HEK293 (cell line): Measurements from ENCODE around the gene ADK.
A peak's percentile ranks its signal among the peaks of the same experiment; 100 is the strongest.

Source experiments
- CTCF ChIA-PET: fragments of 350-600 bp; formaldehyde crosslinking; extraction: SDS; loops from one replicate; lab custom pipeline; 2021; ENCODE audit warnings: antibody characterized with exemption; lab: Yijun Ruan, JAX
- POLR2A ChIA-PET: fragments of 300-600 bp; formaldehyde crosslinking; extraction: SDS; loops from one replicate; lab custom pipeline; 2020; ENCODE audit warnings: antibody characterized with exemption, inconsistent platforms; lab: Yijun Ruan, JAX
- H3K27ac ChIP-seq: fragments of 200-500 bp; sonication (Bioruptor generic); 2 replicates; pipeline ENCODE4 v1.5.1; 2014; ENCODE audit warnings: low read depth, low read length, control low read depth, inconsistent platforms; ENCODE audit errors: extremely low read depth
- H3K36me3 ChIP-seq, 2 experiments: fragments of 200-500 bp in 1 of 2; sonication (Bioruptor generic) in 1 of 2; 1 replicate in 1 of 2; 2 replicates in 1 of 2; pipeline ENCODE4 v1.5.1; 2014 to 2017; ENCODE audit warnings: inconsistent platforms in 2 of 2, low read length in 2 of 2; ENCODE audit not compliant: control insufficient read depth in 2 of 2, insufficient read depth in 1 of 2
- H3K4me1 ChIP-seq: fragments of 200-500 bp; sonication (Bioruptor generic); 2 replicates; pipeline ENCODE4 v1.5.1; 2014; ENCODE audit warnings: mild to moderate bottlenecking, low read length, inconsistent platforms; ENCODE audit not compliant: control insufficient read depth, insufficient read depth
- H3K4me3 ChIP-seq: 2 replicates; pipeline ENCODE4 v1.5.1; 2011; ENCODE audit warnings: low read depth, mild to moderate bottlenecking, control low read depth, low read length, moderate library complexity
- H3K9me3 ChIP-seq: fragments of 200-500 bp; sonication (Bioruptor generic); 2 replicates; pipeline ENCODE4 v1.5.1; 2014; ENCODE audit warnings: low read depth, low read length, inconsistent platforms; ENCODE audit not compliant: control insufficient read depth, insufficient read depth
- GLI2 ChIP-seq: fragments of 450-650 bp; formaldehyde crosslinking; IDR thresholded peaks from 2 replicates; pipeline ENCODE4; 2017; ENCODE audit warnings: missing biosample characterization, missing genetic modification characterization, low read depth, borderline replicate concordance
- GLIS2 ChIP-seq: fragments of 450-650 bp; formaldehyde crosslinking; IDR thresholded peaks from 2 replicates; pipeline ENCODE4 v1.5.1; 2016; ENCODE audit warnings: missing biosample characterization, missing genetic modification characterization
- KLF8 ChIP-seq: fragments of 450-650 bp; formaldehyde crosslinking; IDR thresholded peaks from 2 replicates; pipeline ENCODE4 v1.5.1; 2016; ENCODE audit warnings: missing biosample characterization, missing genetic modification characterization
- OSR2 ChIP-seq: fragments of 450-650 bp; formaldehyde crosslinking; IDR thresholded peaks from 2 replicates; pipeline ENCODE4 v1.5.1; 2016; ENCODE audit warnings: missing biosample characterization, missing genetic modification characterization
- OVOL3 ChIP-seq: fragments of 450-650 bp; formaldehyde crosslinking; IDR thresholded peaks from 2 replicates; pipeline ENCODE4 v1.5.1; 2016; ENCODE audit warnings: missing biosample characterization, missing genetic modification characterization
- SCRT1 ChIP-seq: fragments of 450-650 bp; formaldehyde crosslinking; IDR thresholded peaks from 2 replicates; pipeline ENCODE4 v1.5.1; 2016; ENCODE audit warnings: missing biosample characterization, missing genetic modification characterization, borderline replicate concordance
- TSHZ1 ChIP-seq: fragments of 450-650 bp; formaldehyde crosslinking; IDR thresholded peaks from 2 replicates; pipeline ENCODE4 v1.5.1; 2016; ENCODE audit warnings: missing biosample characterization, missing genetic modification characterization, borderline replicate concordance
- ZEB2 ChIP-seq: fragments of 450-650 bp; formaldehyde crosslinking; IDR thresholded peaks from 2 replicates; pipeline ENCODE4 v1.5.1; 2016; ENCODE audit warnings: missing biosample characterization, missing genetic modification characterization
- ZFHX2 ChIP-seq: fragments of 450-650 bp; formaldehyde crosslinking; conservative IDR thresholded peaks from 2 replicates; pipeline ENCODE4 v1.5.1; 2016; ENCODE audit warnings: missing biosample characterization, missing genetic modification characterization
- ZFP3 ChIP-seq: fragments of 450-650 bp; formaldehyde crosslinking; IDR thresholded peaks from 2 replicates; pipeline ENCODE4 v1.5.1; 2016; ENCODE audit warnings: low read depth, missing biosample characterization, missing genetic modification characterization
- ZIC2 ChIP-seq: fragments of 450-650 bp; formaldehyde crosslinking; IDR thresholded peaks from 2 replicates; pipeline ENCODE4 v1.5.1; 2016; ENCODE audit warnings: missing biosample characterization, missing genetic modification characterization
- ZNF169 ChIP-seq: fragments of 450-650 bp; formaldehyde crosslinking; IDR thresholded peaks from 2 replicates; pipeline ENCODE4 v1.5.1; 2016; ENCODE audit warnings: missing biosample characterization, missing genetic modification characterization
- ZNF354C ChIP-seq: fragments of 450-650 bp; formaldehyde crosslinking; IDR thresholded peaks from 2 replicates; pipeline ENCODE4 v1.5.1; 2016; ENCODE audit warnings: missing biosample characterization, missing genetic modification characterization, low read depth, borderline replicate concordance
- ZNF366 ChIP-seq: fragments of 450-650 bp; formaldehyde crosslinking; conservative IDR thresholded peaks from 2 replicates; pipeline ENCODE4 v1.5.1; 2016; ENCODE audit warnings: missing biosample characterization, missing genetic modification characterization
- ZNF394 ChIP-seq: fragments of 450-650 bp; formaldehyde crosslinking; IDR thresholded peaks from 2 replicates; pipeline ENCODE4 v1.5.1; 2016; ENCODE audit warnings: missing biosample characterization, missing genetic modification characterization, mild to moderate bottlenecking, moderate library complexity, borderline replicate concordance
- ZNF398 ChIP-seq: fragments of 450-650 bp; formaldehyde crosslinking; IDR thresholded peaks from 2 replicates; pipeline ENCODE4 v1.5.1; 2017; ENCODE audit warnings: missing biosample characterization, missing genetic modification characterization
- ZNF423 ChIP-seq: fragments of 450-650 bp; formaldehyde crosslinking; IDR thresholded peaks from 2 replicates; pipeline ENCODE4 v1.5.1; 2016; ENCODE audit warnings: missing biosample characterization, missing genetic modification characterization
- ZNF548 ChIP-seq: fragments of 450-650 bp; formaldehyde crosslinking; IDR thresholded peaks from 2 replicates; pipeline ENCODE4 v1.5.1; 2016; ENCODE audit warnings: missing biosample characterization, missing genetic modification characterization
- ZNF677 ChIP-seq: fragments of 450-650 bp; IDR thresholded peaks from 2 replicates; pipeline ENCODE4 v1.5.0; 2018; ENCODE audit warnings: missing biosample characterization, mild to moderate bottlenecking, missing genetic modification characterization, moderate library complexity
- ZNF76 ChIP-seq: fragments of 450-650 bp; formaldehyde crosslinking; IDR thresholded peaks from 2 replicates; pipeline ENCODE4; 2016; ENCODE audit warnings: low read depth, missing biosample characterization, missing genetic modification characterization, borderline replicate concordance
- ZSCAN4 ChIP-seq: fragments of 450-650 bp; formaldehyde crosslinking; IDR thresholded peaks from 2 replicates; pipeline ENCODE4 v1.5.1; 2017; ENCODE audit warnings: missing biosample characterization, missing genetic modification characterization
- TF ChIP-seq, protein P1 (sequence below): fragments of 450-650 bp; formaldehyde crosslinking; IDR thresholded peaks from 2 replicates; pipeline ENCODE4 v1.5.1; 2016; ENCODE audit warnings: missing biosample characterization, missing genetic modification characterization
- TF ChIP-seq, protein P2 (sequence below): fragments of 450-650 bp; formaldehyde crosslinking; IDR thresholded peaks from 2 replicates; pipeline ENCODE4; 2016; ENCODE audit warnings: missing biosample characterization, missing genetic modification characterization
- TF ChIP-seq, protein P3 (sequence below): fragments of 450-650 bp; formaldehyde crosslinking; IDR thresholded peaks from 2 replicates; pipeline ENCODE4 v1.5.1; 2016; ENCODE audit warnings: missing biosample characterization, missing genetic modification characterization

ADK gene

GRCh38 chr10:74637685-74638084 is 486.7 kb downstream of the ADK start:
- Histone ChIP-seq H3K27ac (no peak overlapping the region), H3K4me3 (no peak overlapping the region), H3K9me3 (no peaks in the 10 kb centered on the region), H3K4me1 (peaks cover 10% of the 10 kb centered on the region), H3K36me3 (no peaks in the 10 kb centered on the region)
- CTCF ChIA-PET: interaction anchor here (0.6 to 1.1 kb wide), 2 partner anchors 9 to 30 kb away, joined by 3 read pairs; no protein-coding TSS in a partner anchor
- POLR2A ChIA-PET: no interaction called here
- no peak for TF ChIP-seq ZNF366 (tag by site-specific recombination)
- no peak for TF ChIP-seq ZNF677 (tag by site-specific recombination)
- TF ChIP-seq ZNF76 (tag by site-specific recombination): no peak
- no peak for TF ChIP-seq ZSCAN4 (tag by site-specific recombination)
- TF ChIP-seq ZFP3 (tag by site-specific recombination): no peak
- TF ChIP-seq, protein P1, sequence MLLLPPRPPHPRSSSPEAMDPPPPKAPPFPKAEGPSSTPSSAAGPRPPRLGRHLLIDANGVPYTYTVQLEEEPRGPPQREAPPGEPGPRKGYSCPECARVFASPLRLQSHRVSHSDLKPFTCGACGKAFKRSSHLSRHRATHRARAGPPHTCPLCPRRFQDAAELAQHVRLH: no peak
- no peak for TF ChIP-seq GLIS2 (tag by site-specific recombination)
- TF ChIP-seq ZNF354C (tag by site-specific recombination): no peak
- no peak for TF ChIP-seq ZFHX2
- no peak for TF ChIP-seq KLF8 (tag by site-specific recombination)
- no peak for TF ChIP-seq SCRT1 (tag by site-specific recombination)
- no peak for TF ChIP-seq ZNF394 (tag by site-specific recombination)

DNA sequence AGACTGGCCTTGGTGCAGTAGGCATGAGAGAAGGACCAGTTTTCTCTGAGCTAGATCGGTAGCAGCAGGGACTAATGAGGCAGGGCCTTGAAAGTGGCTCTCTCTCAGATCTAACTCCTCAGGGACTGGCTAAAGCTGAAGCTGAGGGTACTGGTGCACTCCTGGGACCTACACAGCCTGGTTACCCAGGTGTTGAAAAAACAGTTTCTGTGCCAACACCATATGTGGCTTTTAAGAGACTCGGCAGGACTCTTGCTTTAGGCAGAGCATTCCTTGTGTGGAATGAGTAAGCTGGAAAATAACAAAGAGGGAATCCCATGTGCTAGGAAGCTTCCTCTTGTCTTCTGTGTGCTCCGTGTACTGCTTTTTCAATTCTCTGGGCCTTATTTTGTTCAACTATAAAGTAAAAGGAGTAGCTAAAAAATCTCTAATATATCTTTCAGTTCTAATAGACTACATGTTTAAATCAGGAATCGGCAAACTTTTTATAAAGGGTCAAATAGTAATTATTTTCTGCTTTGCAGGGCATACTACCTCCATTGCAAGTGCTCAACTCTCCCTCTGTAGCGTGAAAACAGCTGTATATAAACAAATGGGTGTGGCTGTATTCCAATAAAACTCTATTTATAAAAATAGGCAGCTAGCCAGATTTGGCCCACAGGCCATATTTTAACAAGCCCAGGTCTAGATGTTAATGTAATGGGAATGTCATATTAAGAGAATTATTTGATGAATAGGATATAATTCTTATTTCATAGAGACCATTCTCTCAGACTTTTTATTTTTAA is 489.3 kb downstream of the ADK start:
- CTCF ChIA-PET: no interaction called here

More for the DNA sequence above, 489.3 kb downstream of the ADK start:
- Histone ChIP-seq H3K27ac (no peak overlapping the region; the same call in 1 of the 2 replicates), H3K4me3 (no peak overlapping the region), H3K36me3 (no peaks in the 10 kb centered on the region), H3K4me1 (peaks cover 10% of the 10 kb centered on the region), H3K9me3 (no peaks in the 10 kb centered on the region)
- TF ChIP-seq ZNF169 (tag by site-specific recombination) (no peak), TSHZ1 (no peak), ZEB2 (tag by site-specific recombination) (no peak), OVOL3 (tag by site-specific recombination) (no peak), ZIC2 (peak; percentile 63), ZNF398 (no peak), GLI2 (tag by site-specific recombination) (no peak), ZNF548 (tag by site-specific recombination) (no peak), ZNF423 (tag by site-specific recombination) (peak; percentile 69), ZNF354C (tag by site-specific recombination) (no peak), OSR2 (tag by site-specific recombination) (0 out of 2 replicates have a peak, but pooled peaks have one; percentile 28)
- TF ChIP-seq, protein P2, sequence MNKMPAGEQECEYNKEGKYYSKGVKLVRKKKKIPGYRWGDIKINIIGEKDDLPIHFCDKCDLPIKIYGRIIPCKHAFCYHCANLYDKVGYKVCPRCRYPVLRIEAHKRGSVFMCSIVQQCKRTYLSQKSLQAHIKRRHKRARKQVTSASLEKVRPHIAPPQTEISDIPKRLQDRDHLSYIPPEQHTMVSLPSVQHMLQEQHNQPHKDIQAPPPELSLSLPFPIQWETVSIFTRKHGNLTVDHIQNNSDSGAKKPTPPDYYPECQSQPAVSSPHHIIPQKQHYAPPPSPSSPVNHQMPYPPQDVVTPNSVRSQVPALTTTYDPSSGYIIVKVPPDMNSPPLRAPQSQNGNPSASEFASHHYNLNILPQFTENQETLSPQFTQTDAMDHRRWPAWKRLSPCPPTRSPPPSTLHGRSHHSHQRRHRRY: no peak
- TF ChIP-seq, protein P3, sequence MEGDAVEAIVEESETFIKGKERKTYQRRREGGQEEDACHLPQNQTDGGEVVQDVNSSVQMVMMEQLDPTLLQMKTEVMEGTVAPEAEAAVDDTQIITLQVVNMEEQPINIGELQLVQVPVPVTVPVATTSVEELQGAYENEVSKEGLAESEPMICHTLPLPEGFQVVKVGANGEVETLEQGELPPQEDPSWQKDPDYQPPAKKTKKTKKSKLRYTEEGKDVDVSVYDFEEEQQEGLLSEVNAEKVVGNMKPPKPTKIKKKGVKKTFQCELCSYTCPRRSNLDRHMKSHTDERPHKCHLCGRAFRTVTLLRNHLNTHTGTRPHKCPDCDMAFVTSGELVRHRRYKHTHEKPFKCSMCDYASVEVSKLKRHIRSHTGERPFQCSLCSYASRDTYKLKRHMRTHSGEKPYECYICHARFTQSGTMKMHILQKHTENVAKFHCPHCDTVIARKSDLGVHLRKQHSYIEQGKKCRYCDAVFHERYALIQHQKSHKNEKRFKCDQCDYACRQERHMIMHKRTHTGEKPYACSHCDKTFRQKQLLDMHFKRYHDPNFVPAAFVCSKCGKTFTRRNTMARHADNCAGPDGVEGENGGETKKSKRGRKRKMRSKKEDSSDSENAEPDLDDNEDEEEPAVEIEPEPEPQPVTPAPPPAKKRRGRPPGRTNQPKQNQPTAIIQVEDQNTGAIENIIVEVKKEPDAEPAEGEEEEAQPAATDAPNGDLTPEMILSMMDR (tag by site-specific recombination): no peak
- POLR2A ChIA-PET: no interaction called here
